ENCODE data around the gene TMPRSS4.

DNA sequence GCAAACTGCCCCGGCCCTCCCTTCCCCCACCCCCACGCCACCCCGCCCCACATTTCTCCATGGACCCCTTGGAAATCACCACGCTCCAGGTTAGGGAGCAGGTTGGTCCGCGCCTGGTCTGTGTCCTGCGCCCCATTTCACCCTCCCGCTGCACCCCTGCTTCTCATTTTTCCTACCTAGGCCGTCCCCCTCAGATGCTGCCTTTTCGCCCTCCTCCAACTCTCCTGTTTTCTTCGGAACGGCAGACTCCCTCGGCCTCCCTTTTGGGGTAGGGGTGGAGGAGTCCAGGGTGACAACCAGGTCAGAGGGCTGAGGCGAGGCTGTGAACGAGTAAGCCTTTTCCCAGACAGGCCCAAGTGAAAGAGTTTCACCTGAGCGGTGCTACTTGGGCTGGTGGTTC is 76.6 kb downstream of the TMPRSS4 start:
- TF ChIP-seq TEAD1 (CRISPR knock-in tag; IDR thresholded peaks at IDR 0.05): no peak
- TF ChIP-seq, protein P1, sequence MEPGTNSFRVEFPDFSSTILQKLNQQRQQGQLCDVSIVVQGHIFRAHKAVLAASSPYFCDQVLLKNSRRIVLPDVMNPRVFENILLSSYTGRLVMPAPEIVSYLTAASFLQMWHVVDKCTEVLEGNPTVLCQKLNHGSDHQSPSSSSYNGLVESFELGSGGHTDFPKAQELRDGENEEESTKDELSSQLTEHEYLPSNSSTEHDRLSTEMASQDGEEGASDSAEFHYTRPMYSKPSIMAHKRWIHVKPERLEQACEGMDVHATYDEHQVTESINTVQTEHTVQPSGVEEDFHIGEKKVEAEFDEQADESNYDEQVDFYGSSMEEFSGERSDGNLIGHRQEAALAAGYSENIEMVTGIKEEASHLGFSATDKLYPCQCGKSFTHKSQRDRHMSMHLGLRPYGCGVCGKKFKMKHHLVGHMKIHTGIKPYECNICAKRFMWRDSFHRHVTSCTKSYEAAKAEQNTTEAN (CRISPR knock-in tag; IDR thresholded peaks at IDR 0.05): no peak
- TF ChIP-seq, protein P2, sequence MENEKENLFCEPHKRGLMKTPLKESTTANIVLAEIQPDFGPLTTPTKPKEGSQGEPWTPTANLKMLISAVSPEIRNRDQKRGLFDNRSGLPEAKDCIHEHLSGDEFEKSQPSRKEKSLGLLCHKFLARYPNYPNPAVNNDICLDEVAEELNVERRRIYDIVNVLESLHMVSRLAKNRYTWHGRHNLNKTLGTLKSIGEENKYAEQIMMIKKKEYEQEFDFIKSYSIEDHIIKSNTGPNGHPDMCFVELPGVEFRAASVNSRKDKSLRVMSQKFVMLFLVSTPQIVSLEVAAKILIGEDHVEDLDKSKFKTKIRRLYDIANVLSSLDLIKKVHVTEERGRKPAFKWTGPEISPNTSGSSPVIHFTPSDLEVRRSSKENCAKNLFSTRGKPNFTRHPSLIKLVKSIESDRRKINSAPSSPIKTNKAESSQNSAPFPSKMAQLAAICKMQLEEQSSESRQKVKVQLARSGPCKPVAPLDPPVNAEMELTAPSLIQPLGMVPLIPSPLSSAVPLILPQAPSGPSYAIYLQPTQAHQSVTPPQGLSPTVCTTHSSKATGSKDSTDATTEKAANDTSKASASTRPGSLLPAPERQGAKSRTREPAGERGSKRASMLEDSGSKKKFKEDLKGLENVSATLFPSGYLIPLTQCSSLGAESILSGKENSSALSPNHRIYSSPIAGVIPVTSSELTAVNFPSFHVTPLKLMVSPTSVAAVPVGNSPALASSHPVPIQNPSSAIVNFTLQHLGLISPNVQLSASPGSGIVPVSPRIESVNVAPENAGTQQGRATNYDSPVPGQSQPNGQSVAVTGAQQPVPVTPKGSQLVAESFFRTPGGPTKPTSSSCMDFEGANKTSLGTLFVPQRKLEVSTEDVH (IDR thresholded peaks at IDR 0.05; ENCODE audit: low read depth, partially characterized antibody): no peak
- TF ChIP-seq ARID3A (IDR thresholded peaks at IDR 0.05; ENCODE audit: borderline replicate concordance, low read depth, low read length): no peak
- TF ChIP-seq HMBOX1 (IDR thresholded peaks at IDR 0.05): no peak
- no peak for TF ChIP-seq ZNF707 (CRISPR knock-in tag; conservative IDR thresholded peaks at IDR 0.05)
- no peak for TF ChIP-seq NCOR1 (IDR thresholded peaks at IDR 0.05)
- TF ChIP-seq, protein P3, sequence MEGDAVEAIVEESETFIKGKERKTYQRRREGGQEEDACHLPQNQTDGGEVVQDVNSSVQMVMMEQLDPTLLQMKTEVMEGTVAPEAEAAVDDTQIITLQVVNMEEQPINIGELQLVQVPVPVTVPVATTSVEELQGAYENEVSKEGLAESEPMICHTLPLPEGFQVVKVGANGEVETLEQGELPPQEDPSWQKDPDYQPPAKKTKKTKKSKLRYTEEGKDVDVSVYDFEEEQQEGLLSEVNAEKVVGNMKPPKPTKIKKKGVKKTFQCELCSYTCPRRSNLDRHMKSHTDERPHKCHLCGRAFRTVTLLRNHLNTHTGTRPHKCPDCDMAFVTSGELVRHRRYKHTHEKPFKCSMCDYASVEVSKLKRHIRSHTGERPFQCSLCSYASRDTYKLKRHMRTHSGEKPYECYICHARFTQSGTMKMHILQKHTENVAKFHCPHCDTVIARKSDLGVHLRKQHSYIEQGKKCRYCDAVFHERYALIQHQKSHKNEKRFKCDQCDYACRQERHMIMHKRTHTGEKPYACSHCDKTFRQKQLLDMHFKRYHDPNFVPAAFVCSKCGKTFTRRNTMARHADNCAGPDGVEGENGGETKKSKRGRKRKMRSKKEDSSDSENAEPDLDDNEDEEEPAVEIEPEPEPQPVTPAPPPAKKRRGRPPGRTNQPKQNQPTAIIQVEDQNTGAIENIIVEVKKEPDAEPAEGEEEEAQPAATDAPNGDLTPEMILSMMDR (IDR thresholded peaks at IDR 0.05 in 2 of 3, conservative IDR thresholded peaks at IDR 0.05 in 1 of 3; ENCODE audit: insufficient read depth in 2 of 3, low read depth in 1 of 3, low read length in 3 of 3): no peak
- no peak for TF ChIP-seq POLR2AphosphoS5 (IDR thresholded peaks at IDR 0.05; ENCODE audit: control insufficient read depth, insufficient read depth, low read depth, low read length)
- TF ChIP-seq SOX6 (IDR thresholded peaks at IDR 0.05): no peak
- no peak for TF ChIP-seq RBM34 (IDR thresholded peaks at IDR 0.05; ENCODE audit: borderline replicate concordance, insufficient read depth, low read length)
